ENCODE results near the gene TMEM62. TPM values are rescaled to one million over a fixed set of nuclear protein-coding genes. Genes with fewer than 3 reads are reported as not detected.

TMEM62 gene
- total and polyA plus RNA-seq, 2 experiments from 2014 or later: 17.3 to 34.0 TPM

GRCh38 chr15:43211224-43211735 lies 77.9 kb downstream of the TMEM62 start:
- Histone ChIP-seq H3K27me3 (no peaks in the 10 kb centered on the region), H3K9me3 (ENCODE audit: low read depth) (no peaks in the 10 kb centered on the region), H3K79me2 (no peaks in the 10 kb centered on the region), H3K4me1 (ENCODE audit: insufficient read depth) (no peaks in the 10 kb centered on the region), H3K27ac (no peak overlapping the region), H4K20me1 (ENCODE audit: insufficient read depth, poor library complexity, severe bottlenecking) (no peaks in the 10 kb centered on the region), H3K4me3 (no peak overlapping the region), H2AFZ (no peak overlapping the region), H3K4me2 (no peak overlapping the region), H3K36me3 (replicated peaks; ENCODE audit: insufficient read depth, low read depth) (no peaks in the 10 kb centered on the region), H3K9me2 (replicated peaks; ENCODE audit: insufficient read depth) (no peaks in the 10 kb centered on the region)
- TF ChIP-seq EZH2phosphoT487 (IDR thresholded peaks at IDR 0.05; ENCODE audit: low read depth, severe bottlenecking, unreplicated experiment) (no peak), CTCF (IDR thresholded peaks at IDR 0.05; ENCODE audit: poor library complexity) (no peak), EZH2 (IDR thresholded peaks at IDR 0.05; ENCODE audit: borderline replicate concordance) (no peak)
- DNase-seq (ENCODE audit: low spot score): no peak
- 89% methylated on average over 4 of the region's 4 CpGs for WGBS (ENCODE audit: low lambda C conversion rate, missing lambda C conversion rate)

GRCh38 chr15:43212299-43212698 lies 78.9 kb downstream of the TMEM62 start:
- H3K9me3 ChIP-seq (ENCODE audit: low read depth): no peaks in the 10 kb centered on the region
- no peaks in the 10 kb centered on the region for H3K9me2 ChIP-seq (replicated peaks; ENCODE audit: insufficient read depth)
- no peak for TF ChIP-seq EZH2phosphoT487 (IDR thresholded peaks at IDR 0.05; ENCODE audit: low read depth, severe bottlenecking, unreplicated experiment)
- TF ChIP-seq EZH2 (IDR thresholded peaks at IDR 0.05; ENCODE audit: borderline replicate concordance): no peak
- no peak overlapping the region for H3K4me2 ChIP-seq
- no peaks in the 10 kb centered on the region for H3K27me3 ChIP-seq
- H2AFZ ChIP-seq: no peak overlapping the region
- WGBS (ENCODE audit: low lambda C conversion rate, missing lambda C conversion rate): 83% methylated on average over 8 of the region's 8 CpGs
- no peak overlapping the region for H3K4me3 ChIP-seq
- H4K20me1 ChIP-seq (ENCODE audit: insufficient read depth, poor library complexity, severe bottlenecking): no peaks in the 10 kb centered on the region
- H3K79me2 ChIP-seq: no peaks in the 10 kb centered on the region
- H3K27ac ChIP-seq: no peak overlapping the region
- no peaks in the 10 kb centered on the region for H3K4me1 ChIP-seq (ENCODE audit: insufficient read depth)
- DNase-seq (ENCODE audit: low spot score): no peak
- H3K36me3 ChIP-seq (replicated peaks; ENCODE audit: insufficient read depth, low read depth): no peaks in the 10 kb centered on the region

- Histone ChIP-seq H2AFZ (no peak overlapping the region), H3K79me2 (no peaks in the 10 kb centered on the region), H3K4me2 (no peak overlapping the region), H3K27me3 (no peaks in the 10 kb centered on the region), H3K9me3 (ENCODE audit: low read depth) (no peaks in the 10 kb centered on the region), H3K27ac (no peak overlapping the region), H4K20me1 (ENCODE audit: insufficient read depth, poor library complexity, severe bottlenecking) (no peaks in the 10 kb centered on the region), H3K4me1 (ENCODE audit: insufficient read depth) (no peaks in the 10 kb centered on the region), H3K36me3 (replicated peaks; ENCODE audit: insufficient read depth, low read depth) (no peaks in the 10 kb centered on the region), H3K9me2 (replicated peaks; ENCODE audit: insufficient read depth) (no peaks in the 10 kb centered on the region), H3K4me3 (no peak overlapping the region)
- no peak for TF ChIP-seq EZH2phosphoT487 (IDR thresholded peaks at IDR 0.05; ENCODE audit: low read depth, severe bottlenecking, unreplicated experiment)
- no peak for DNase-seq (ENCODE audit: low spot score)
These were observed 79.6 kb downstream of the TMEM62 start for GRCh38 chr15:43212951-43213350.

- Histone ChIP-seq H3K36me3 (replicated peaks; ENCODE audit: insufficient read depth, low read depth) (no peaks in the 10 kb centered on the region), H3K27ac (no peak overlapping the region), H3K79me2 (no peaks in the 10 kb centered on the region), H3K4me3 (no peak overlapping the region), H3K9me2 (replicated peaks; ENCODE audit: insufficient read depth) (no peaks in the 10 kb centered on the region), H4K20me1 (ENCODE audit: insufficient read depth, poor library complexity, severe bottlenecking) (no peaks in the 10 kb centered on the region), H3K4me1 (ENCODE audit: insufficient read depth) (no peaks in the 10 kb centered on the region), H3K4me2 (no peak overlapping the region), H2AFZ (no peak overlapping the region), H3K27me3 (no peaks in the 10 kb centered on the region), H3K9me3 (ENCODE audit: low read depth) (no peaks in the 10 kb centered on the region)
- TF ChIP-seq CTCF (IDR thresholded peaks at IDR 0.05; ENCODE audit: poor library complexity) (no peak), EZH2 (IDR thresholded peaks at IDR 0.05; ENCODE audit: borderline replicate concordance) (no peak), EZH2phosphoT487 (IDR thresholded peaks at IDR 0.05; ENCODE audit: low read depth, severe bottlenecking, unreplicated experiment) (no peak)
- WGBS (ENCODE audit: low lambda C conversion rate, missing lambda C conversion rate): 71% methylated on average over 5 of the region's 5 CpGs
- no peak for DNase-seq (ENCODE audit: low spot score)
These were observed 80.1 kb downstream of the TMEM62 start for GRCh38 chr15:43213466-43213865.

Data from hepatocyte (in vitro differentiated cells).